ENCODE results near the gene OAS3. TPM values are rescaled to one million over a fixed set of nuclear protein-coding genes. Genes with fewer than 3 reads are reported as not detected.
"Not testable (repeated sequence)": the region's sequence is repeated elsewhere in the genome, so short reads cannot be mapped to it uniquely, and the experiment has no call there.

The OAS3 gene
- total RNA-seq, 1 experiment from 2014 or later: 24.8 TPM

DNA sequence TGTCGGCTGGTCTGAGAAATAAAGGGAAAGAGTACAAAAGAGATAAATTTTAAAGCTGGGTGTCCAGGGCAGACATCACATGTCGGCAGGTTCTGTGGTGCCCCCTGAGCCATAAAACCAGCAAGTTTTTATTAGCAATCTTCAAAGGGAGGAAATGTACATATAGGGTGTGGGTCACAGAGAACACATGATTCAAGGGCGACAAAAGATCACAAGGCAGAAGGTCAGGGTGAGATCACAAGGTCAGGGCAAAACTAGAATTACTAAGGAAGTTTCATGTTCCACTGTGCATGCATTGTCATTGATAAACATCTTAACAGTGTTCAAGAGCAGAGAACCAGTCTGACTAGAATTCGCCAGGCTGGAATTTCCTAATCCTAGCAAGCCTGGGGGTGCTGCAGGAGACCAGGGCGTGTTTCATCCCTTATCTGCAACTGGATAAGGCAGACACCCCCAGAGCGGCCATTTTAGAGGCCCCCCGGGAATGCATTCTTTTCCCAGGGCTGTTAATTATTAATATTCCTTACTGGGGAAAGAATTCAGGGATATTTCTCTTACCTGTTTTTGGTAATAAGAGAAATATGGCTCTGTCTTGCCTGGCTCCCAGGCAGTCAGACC is 11.7 kb upstream of the OAS3 start:
- not testable (repeated sequence) for DNase-seq (ENCODE audit: low read depth)

DNA sequence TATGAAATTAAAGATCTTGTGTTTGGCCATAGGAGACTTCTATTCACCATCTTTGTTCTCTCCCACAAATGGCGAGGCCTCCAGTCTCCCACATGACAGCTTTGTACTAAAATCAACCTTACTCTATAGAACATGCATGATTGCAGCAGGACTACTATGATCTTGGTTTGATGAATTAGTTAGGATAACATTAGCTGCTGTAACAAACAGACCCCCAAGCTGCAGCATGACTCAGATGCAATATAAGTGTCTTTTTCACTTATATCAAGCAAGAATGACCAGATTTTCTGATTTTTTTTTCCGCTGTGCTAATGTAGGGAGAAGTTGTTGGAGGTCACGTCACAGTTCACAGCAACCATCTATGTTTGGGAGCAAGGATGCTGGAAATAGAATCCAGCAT is 10.8 kb upstream of the OAS3 start:
- DNase-seq (ENCODE audit: low read depth): no peak

DNA sequence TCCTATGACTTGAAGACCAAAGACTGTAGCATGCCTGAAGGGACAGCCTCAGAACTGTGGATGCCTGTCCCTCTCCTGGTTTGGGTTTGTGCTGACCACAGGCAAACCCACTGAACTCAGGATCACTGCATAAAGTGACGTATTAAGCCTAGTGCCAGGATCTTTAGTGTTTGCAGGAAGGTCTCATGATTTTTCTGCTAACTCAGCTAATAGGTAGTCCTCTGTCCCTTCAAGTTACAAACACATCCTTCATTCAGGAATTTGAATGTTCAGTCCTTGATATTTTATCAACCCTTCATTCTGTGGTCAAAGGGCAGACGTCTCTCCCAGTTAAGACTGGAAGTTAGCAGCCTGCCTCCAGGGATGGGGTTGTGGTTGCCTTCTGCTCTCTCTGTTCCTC is 10.3 kb upstream of the OAS3 start:
- DNase-seq (ENCODE audit: low read depth): no peak

DNA sequence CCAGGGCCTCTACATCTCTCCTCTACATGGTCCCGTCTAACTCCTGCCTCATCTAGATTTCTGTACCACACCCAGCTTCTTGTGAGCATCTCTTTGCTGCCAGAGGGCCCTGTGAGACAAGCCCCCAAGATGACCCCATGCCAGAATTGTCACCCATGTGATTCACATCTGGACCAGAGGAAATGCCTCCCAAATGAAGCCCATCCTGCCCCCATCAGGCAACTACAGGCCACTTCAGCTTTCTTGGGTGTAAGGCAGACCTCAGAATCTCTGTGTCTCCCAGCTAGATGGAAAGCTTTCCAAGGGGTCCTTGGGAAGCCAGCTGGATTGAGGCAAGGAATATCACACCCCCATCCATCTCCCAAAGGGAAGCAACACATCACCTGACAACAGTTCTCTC is 9.3 kb upstream of the OAS3 start:
- no peak for DNase-seq (ENCODE audit: low read depth)

DNA sequence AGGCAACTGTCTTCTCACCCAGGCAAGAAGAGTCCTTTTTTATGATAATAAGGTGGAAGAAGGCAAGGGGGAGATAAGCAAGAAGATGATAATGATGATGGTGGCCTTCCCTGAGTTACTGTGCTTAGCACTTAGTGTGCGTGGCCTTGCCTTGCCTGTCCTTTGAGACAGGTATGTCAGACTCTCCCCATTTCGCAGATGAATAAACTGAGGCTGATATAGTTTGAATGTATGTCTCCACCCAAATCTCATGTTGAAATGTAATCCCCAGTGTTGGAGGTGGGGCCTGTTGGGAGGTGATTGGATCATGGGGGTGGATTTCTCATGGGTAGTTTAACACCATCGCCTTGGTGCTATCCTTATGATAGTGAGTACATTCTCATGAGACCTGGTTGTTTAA is 8.6 kb upstream of the OAS3 start:
- DNase-seq (ENCODE audit: low read depth): no peak

- no peak for DNase-seq (ENCODE audit: low read depth)
Observed at GRCh38 chr12:112930350-112930749, 7.9 kb upstream of the OAS3 start.

- no peak for DNase-seq (ENCODE audit: low read depth)
Observed at GRCh38 chr12:112932485-112933128, 5.7 kb upstream of the OAS3 start.

DNA sequence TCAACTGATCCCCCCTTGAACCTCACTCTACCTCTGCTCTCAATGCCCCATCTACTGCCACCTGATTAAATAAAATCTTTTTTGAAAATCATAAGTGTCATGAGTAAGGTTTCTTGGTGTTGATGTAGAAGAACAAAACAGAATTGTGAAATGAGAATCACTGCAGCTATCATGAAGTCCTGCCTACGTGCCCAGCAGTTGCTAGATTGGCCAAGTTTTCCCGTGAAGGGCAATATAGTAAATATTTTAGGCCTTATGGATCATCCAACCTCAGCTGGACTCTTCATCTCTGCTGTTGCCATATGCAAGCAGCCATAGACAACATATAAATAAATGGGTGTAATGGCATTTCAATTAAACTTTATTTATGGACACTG is 5.2 kb upstream of the OAS3 start:
- DNase-seq (ENCODE audit: low read depth): no peak

- no peak for DNase-seq (ENCODE audit: low read depth)
Observed at GRCh38 chr12:112936264-112936663, 2.0 kb upstream of the OAS3 start.

GRCh38 chr12:112936927-112937326 is 1.3 kb upstream of the OAS3 start:
- DNase-seq (ENCODE audit: low read depth): no peak

DNA sequence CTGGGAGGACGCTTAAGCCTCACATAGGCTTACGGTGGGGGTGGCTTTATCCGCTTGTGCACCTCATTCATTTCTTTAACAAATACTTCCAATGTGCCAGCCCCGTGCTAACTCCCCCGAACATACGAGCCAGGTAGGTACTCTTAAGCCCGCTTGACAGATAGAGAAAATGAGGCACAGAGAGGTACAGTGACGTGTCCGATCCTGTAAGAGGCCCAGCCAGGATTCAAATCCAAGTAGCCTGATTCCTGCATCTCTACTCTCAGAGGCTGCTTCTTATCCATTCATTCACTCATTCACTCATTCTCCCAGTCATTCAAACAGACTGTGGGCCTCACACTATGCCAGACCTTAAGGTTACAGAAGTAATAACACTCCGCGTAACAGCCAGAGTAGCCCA is 477 bp downstream of the OAS3 start:
- DNase-seq (ENCODE audit: low read depth): no peak

GRCh38 chr12:112939761-112940381 is 1.6 kb downstream of the OAS3 start:
- no peak for DNase-seq (ENCODE audit: low read depth)

- peak; percentile 4 for DNase-seq (ENCODE audit: low read depth)
Observed at GRCh38 chr12:112941528-112942335, 3.5 kb downstream of the OAS3 start.

DNA sequence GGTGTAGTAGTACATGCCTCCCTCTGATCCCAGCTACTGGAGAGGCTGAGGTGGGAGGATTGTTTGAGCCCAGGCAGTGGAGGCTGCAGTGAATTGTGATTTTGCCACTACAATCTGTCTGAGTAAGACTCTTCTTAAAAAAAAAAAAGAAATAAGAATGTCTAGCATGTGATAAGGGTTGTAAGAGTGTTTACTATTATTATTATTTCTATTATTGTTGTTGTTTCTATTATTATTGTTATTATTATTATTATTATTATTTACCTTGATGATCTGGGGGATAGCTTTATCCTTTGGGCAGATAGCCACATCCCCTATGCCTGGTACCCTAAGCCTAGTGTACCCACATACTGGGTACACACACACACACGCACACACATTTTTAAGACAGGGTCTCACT is 4.3 kb downstream of the OAS3 start:
- no peak for DNase-seq (ENCODE audit: low read depth)

GRCh38 chr12:112944024-112944690 is 5.9 kb downstream of the OAS3 start:
- DNase-seq (ENCODE audit: low read depth): no peak

- no peak for DNase-seq (ENCODE audit: low read depth)
Observed at GRCh38 chr12:112945515-112945914, 7.2 kb downstream of the OAS3 start.

GRCh38 chr12:112946236-112947000 is 8.1 kb downstream of the OAS3 start:
- no peak for DNase-seq (ENCODE audit: low read depth)

- DNase-seq (ENCODE audit: low read depth): no peak
Observed at GRCh38 chr12:112947314-112947713, 9.0 kb downstream of the OAS3 start.

DNA sequence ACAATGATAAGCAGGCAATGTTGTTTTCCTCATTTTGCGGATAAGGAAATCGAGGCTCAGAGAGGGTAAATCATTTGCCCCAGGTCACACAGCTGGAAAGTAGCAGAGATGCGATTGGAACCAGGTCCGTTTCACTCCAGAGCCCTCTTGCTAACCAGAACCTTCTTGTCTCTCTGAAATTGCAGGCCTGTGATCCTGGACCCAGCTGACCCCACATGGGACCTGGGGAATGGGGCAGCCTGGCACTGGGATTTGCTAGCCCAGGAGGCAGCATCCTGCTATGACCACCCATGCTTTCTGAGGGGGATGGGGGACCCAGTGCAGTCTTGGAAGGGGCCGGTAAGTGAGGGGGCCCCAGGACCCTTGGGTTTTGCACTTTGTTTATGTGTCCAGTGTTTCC is 9.5 kb downstream of the OAS3 start:
- no peak for DNase-seq (ENCODE audit: low read depth)

GRCh38 chr12:112948806-112949205 is 10.5 kb downstream of the OAS3 start:
- DNase-seq (ENCODE audit: low read depth): no peak

DNA sequence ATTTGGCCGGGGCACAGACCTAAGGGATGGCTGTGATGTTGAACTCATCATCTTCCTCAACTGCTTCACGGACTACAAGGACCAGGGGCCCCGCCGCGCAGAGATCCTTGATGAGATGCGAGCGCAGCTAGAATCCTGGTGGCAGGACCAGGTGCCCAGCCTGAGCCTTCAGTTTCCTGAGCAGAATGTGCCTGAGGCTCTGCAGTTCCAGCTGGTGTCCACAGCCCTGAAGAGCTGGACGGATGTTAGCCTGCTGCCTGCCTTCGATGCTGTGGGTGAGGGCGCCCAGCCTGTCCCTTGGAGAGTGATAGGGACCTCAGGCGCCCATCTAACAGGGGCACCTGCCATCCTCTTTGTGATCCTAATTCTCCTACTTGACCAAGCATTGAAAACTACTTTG is 12.4 kb downstream of the OAS3 start:
- DNase-seq (ENCODE audit: low read depth): no peak
